HG03159 (cell line): ENCODE measurements around the gene KCNH2.
A peak's percentile ranks its signal among the peaks of the same experiment; 100 is the strongest.

Source experiments
- ATAC-seq: cut with Tn5 transposase; IDR thresholded peaks from one replicate; pipeline ENCODE4 v1.9.1; 2021; ENCODE audit warnings: mild to moderate bottlenecking, moderate library complexity; ENCODE audit not compliant: unreplicated experiment

Gene KCNH2

GRCh38 chr7:150962553-150963399 lies 15.3 kb downstream of the KCNH2 start:
- ATAC-seq, result peak; percentile 79

DNA sequence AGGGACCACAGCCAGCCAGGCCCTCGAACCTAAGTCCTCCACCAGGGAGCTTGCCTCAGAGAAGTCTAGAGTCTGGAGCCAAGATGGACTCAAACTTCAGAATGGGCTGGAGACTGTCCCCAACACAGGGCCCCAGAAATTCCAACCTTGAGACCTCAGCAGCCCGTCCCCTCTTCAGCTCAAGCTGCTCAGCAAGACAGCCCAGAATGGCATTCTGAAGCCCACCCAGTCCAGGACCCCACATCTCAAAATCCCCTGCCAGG lies 15.9 kb downstream of the KCNH2 start:
- ATAC-seq, result no peak

DNA sequence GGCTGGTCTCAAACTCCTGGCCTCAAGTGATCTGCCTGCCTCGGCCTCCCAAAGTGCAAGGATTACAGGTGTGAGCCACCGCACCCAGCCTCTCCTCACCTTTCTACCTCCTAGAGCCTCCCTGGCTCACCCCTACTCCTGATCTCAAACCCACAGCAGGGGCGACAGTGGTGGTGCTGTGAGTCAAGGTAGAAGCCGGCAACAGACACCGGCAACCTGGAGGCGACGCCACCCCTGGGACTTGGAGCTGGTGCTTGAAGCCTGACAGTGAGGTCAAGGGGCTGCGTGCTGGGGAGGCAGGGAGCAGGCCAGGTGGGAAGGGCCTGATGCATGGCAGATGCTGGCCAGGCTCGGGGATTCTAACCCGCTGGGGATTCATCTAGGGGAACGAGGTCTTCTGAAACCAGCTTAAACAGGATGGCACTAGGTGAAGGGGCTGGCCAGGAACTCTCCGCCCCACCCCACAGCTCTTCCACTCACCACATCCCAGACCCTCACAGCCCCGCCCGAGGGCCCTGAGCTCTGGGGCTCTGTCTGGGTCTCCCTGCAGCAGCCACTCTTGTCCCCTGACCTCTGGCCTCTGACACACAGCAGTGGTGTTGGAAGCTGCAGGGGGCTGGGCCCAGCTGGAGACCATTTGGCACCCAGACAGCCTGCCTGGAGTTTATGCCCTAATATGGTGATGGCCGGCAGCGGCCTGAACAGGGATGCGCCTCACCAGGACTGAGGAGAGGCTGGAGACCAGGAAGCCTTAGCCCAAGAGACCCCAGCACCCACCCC lies 16.4 kb downstream of the KCNH2 start:
- ATAC-seq, result no peak

DNA sequence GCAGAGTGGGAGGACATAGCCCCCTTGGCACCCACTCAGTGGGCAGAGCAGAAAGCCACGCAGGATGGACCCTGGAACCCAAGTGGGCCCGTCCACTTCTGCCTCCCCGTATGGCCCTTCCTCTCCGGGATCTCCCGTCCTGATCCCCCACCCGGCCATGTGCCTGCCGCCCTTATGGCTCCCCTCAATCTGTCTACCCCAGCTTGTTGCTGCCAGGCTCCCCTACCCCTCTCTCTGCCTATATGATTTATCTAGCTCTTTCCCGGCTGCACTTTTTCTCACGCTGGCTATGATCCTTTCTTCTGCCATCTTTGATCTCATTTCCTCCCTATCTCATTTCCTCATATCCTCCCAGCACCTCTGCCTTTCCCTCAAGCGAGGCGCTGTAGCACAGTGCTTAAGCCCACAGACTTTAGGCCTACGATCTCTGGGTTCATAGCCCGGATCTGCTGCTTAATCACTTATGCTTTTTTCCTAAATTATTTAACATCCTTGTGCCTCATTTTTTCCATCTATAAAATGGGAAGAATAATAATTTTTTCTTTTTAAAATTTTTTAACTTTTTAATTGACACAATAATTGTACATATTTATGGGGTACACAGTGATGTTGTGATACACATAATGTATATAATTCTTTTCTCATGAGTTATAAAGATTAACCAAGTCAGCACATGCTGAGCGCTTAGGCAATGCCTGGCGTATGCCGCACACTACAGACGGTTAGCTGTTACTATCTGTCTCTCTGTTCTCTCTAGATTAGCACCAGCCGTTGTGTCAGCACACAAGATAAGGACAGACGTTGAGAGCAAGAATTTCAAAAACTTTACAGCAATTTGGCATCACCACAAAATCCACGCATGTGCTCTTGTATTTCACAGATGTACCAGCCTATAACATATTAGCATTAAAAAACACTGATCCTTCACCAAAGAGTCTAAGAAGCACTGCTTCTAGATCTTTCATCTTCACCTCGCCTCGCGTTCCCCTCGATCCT lies 18.1 kb downstream of the KCNH2 start:
- no peak for ATAC-seq

DNA sequence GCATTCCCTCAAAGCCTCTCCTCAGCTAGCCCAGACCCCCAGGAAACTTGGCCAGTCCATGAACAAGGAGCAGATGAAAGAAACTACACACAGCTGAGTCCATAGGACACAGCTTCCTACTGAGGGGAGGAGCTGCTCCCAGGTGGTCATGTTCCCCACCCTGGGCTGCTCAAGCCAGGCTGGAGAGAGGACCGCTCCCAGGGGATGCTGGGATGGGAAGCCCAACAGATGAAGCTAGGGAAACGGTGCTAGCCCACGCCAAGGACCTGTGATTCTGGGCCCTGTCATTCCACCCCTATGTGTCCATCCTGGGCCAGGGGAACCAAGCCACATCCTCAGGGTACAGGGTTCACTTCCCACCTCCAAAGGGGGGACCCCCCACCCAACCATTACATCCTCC lies 19.0 kb downstream of the KCNH2 start:
- no peak for ATAC-seq

DNA sequence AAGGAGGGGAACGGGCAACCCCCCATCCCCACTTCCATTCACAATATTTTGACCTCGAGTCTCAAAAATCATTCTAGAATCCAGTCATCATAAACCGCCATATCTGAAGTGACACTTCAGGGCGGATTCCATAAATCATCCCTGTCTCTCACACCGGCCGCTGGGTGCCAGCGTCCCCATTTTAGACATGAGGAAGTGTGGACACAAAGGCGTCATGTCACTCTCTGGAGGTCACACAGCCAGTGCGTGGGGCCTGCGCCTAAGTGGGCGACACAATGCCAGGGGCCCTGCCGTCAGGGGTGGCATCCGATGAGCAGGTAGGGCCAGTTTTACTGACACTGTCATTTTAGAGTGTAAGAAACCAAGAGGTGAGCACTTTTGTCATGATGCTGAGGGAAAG lies 19.5 kb downstream of the KCNH2 start:
- no peak for ATAC-seq

DNA sequence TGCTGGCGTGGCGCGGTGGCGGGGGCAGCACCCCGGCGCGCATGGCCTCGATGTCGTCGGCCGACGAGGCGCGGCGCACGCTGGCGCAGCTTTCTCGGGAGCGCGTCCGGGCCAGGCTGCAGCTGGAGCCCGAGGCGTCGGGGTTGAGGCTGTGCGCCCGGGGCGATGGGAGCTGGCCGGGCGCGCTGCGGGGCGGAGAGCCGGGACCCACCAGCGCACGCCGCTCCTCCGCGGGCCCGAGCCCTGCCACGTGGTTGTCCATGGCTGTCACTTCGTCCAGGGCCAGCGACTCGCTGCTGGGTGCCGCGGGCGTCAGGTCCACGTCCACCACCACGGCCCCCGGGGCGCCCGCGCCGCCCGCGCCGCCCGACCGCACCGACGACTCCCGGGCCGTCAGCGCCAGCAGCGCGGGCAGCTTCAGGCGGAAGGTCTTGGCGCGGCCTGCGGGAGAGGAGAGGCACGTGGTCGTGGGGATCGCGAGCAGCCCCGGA lies 20.0 kb downstream of the KCNH2 start:
- no peak for ATAC-seq

DNA sequence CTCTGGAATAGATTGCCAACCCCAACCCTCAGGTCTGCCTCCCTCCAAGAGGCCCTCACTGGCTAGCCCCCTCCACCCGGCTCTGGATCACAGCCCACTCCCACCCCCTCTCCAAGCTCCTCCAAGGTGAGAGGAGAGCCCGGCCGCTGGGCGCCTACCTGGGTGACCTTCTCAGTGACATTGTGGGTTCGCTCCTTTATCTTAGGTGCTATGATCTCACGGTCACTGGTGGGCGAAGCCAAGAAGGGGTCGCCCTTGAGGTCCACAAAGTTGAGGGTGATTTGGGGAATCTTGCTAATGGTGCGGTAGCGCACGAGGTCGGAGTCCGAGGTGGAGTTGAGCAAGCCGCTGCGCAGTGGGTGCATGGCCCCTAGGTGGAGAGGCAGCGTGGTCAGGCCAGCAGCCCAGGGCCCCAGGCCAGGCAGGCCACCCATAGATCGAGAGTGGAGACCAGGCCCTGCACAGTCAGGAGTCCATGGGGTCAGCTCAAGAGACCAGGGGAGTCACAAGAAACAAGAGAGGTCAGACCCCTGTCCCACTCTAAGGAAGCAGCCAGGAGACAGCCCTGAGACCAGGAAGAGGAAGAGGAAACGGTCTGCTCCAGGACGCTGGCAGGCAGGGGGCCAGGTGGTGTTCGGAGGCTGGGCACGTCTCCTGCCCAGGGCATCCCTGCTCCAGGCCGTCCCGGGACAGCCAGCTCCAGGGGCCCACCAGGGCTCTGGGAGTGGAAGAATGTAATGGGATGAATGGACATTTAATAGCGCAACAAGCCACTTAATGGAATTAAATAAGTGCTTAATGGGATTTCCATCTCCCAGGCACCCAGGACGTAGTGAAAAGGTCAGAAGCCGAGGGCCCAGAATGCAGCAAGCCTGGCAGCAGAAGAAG lies 20.7 kb downstream of the KCNH2 start:
- no peak for ATAC-seq

- no peak for ATAC-seq
These were observed 21.6 kb downstream of the KCNH2 start for GRCh38 chr7:150956395-150957132.

DNA sequence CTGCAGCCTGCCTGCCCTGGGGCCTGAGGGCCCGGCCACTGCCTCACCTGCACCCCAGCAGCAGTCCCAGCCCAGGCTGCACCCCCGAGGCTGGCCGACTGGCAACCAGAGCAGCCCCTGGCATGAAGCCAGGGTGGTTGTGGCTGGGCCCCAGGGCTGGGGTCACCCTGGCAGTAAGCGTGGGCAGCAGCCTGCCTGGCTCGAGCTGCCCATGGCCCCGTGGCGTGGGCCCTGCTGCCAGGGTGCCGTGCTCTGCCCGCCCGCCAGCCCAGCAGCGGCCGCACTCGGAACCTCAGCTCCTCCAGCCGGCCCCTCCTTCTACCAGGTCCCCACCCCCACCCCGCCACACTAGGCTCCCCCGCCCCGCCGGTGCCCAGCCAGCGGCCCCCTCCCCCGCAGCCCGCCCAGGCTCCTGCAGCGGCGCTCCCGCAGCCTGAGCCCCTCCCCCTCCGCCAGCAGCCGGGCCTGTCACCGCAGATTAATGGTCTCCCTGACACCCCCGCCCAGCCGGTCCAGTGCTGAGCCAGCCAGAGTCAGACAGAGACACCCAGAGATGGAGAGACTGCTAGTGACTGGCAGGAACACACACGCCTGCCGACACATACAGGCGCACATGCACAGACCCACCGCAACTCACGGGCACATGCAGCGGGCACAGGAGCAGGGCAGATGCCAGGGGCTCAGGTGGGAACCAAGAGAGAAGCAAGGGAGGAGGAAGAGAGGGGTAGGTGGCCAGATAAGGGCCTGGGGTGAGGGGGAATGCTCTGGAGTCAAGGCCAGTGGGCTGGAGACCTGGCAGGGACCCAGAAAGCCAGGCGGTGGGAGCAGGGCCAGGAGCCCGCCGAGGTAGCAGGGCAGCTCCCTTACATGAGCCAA lies 22.4 kb downstream of the KCNH2 start:
- ATAC-seq, result no peak

DNA sequence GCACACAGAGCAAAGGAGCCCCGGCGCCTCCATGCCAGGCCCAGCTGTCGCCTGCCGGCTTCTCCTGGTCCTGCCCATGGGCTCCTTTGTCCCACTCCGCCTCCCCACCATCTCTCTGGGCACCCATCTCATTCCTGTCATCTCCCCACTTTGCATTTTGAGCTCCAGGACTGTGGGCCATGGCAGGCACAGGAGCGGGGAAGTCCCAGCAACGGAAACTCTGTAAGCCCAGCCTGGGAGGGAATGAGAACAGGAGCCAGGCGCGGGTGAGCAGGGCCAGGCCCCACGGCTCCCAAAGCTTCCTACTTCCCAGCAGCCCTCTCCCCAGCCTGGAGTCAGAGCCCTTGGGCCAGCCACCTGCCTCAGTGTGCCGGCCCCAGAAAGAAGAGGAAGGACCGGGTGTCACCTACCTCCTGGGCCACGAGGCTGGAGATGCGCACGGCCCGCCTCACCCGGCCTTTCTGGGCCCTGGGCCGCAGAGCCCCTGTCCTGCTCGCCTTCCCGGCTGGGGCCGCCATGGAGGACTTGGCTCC lies 23.1 kb downstream of the KCNH2 start:
- no peak for ATAC-seq

DNA sequence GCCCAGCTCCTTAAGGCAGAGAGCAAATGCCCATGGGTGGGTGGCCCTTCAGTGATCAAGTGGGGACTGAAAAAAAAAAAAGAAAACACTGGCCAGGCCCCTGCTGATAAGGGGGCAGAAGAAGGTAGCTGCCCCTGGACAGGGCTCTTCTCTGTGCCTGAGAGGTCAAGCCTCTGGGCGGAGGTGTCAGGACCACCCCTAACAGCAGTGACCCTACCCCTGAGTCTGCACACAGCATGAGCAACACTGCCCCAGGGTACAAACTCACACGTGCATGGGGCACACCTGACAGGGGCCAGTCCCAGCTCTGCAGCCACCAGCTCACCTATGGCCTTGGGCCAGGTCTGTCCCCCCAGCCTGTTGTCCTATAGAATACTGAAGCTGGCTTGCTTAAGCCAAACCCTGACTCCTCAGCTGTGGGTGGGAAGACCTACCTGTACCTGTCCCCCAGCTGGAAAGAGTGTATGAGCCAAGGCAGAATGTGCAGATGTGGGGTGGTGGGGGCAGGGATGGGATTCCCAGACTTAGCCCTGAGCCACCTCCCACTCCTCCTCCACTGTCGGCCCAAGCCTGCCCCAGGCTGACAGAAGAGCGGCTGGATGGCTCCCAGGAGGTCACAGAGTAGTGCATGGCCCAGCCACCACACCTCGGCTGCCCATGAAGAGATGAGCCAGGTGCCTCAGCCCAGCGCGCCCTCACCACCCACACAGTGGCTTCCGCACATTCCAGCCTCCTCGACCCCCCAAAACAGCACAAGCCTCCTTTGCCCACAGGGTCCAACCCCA lies 23.7 kb downstream of the KCNH2 start:
- ATAC-seq, result no peak

GRCh38 chr7:150953061-150953997 lies 24.8 kb downstream of the KCNH2 start:
- no peak for ATAC-seq

DNA sequence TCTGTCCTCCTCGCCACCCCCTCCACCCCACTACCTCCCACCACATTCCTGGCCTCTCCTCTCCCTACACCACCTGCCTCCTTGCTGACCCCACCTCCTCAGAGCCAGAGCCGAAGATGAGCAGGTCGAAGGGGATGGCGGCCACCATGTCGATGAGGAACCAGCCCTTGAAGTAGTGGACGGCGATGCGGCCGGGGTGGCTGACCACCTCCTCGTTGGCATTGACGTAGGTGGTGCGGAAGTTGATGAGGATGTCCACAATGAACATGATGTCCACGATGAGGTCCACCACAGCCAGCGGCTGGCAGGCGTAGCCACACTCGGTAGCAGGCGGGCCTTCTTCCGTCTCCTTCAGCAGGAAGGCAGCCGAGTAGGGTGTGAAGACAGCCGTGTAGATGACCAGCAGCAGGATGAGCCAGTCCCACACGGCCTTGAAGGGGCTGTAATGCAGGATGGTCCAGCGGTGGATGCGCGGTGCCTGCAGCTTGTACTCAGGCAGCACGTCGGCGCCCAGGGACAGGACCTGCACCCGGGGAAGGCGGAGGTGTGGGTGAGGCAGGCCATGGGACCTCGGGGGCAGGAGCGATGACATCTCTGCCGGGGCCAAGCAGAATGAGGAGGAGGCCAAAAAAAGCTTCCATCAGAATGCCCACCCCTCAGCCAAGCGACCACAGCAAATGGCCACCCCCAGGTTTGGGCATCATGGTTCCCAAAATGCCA lies 25.6 kb downstream of the KCNH2 start:
- ATAC-seq, result no peak

DNA sequence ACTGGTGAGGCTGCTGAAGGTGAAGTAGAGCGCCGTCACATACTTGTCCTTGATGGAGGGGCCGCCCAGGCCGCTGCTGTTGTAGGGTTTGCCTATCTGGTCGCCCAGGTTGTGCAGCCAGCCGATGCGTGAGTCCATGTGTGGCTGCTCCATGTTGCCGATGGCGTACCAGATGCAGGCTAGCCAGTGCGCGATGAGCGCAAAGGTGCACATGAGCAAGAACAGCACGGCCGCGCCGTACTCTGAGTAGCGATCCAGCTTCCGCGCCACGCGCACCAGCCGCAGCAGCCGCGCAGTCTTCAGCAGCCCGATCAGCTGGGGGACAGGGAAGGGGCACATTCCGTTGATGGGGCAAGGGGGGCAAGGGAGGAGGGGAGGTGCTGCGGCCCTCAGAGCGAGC lies 26.6 kb downstream of the KCNH2 start:
- no peak for ATAC-seq

DNA sequence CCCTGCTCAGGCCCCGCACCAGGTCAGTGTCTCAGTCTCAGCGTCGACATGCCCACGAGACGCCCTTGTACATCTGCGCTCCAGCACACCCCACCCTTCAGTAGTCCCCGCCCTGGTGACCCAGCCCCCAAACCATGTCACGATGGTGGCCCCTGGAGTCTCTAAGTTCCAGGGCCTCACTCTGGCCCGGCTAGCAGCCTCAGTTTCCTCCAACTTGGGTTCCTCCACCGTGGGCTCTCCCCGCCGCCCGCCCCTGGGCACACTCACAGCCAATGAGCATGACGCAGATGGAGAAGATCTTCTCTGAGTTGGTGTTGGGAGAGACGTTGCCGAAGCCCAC lies 27.0 kb downstream of the KCNH2 start:
- no peak for ATAC-seq
